Measurements from ENCODE around the gene ANTXR2.
A peak's percentile ranks its signal among the peaks of the same experiment; 100 is the strongest.
"Not testable (repeated sequence)": the region's sequence is repeated elsewhere in the genome, so short reads cannot be mapped to it uniquely, and the experiment has no call there.

Gene ANTXR2

GRCh38 chr4:79920163-79920853 lies 152.7 kb downstream of the ANTXR2 start:
- DNase-seq (ENCODE audit: low read depth in 4 of 4, low spot score in 1 of 4) = no peak

- no peak for DNase-seq (ENCODE audit: low read depth in 4 of 4, low spot score in 1 of 4)
Measured at GRCh38 chr4:79918292-79918691, 154.7 kb downstream of the ANTXR2 start.

- DNase-seq (ENCODE audit: low read depth in 4 of 4, low spot score in 1 of 4) = peak; percentile 7 to 22 (median 12)
Measured at GRCh38 chr4:79917246-79917645, 155.8 kb downstream of the ANTXR2 start.

GRCh38 chr4:79915246-79915645 lies 157.8 kb downstream of the ANTXR2 start:
- DNase-seq (ENCODE audit: low read depth in 4 of 4, low spot score in 1 of 4) = no peak

GRCh38 chr4:79913581-79913980 lies 159.4 kb downstream of the ANTXR2 start:
- no peak for DNase-seq (ENCODE audit: low read depth in 4 of 4, low spot score in 1 of 4)

GRCh38 chr4:79907001-79907400 lies 166.0 kb downstream of the ANTXR2 start:
- no peak for DNase-seq (ENCODE audit: low read depth in 4 of 4, low spot score in 1 of 4)

GRCh38 chr4:79906303-79906702 lies 166.7 kb downstream of the ANTXR2 start:
- DNase-seq (ENCODE audit: low read depth in 4 of 4, low spot score in 1 of 4) = no peak

GRCh38 chr4:79905212-79905611 lies 167.8 kb downstream of the ANTXR2 start:
- DNase-seq (ENCODE audit: low read depth in 4 of 4, low spot score in 1 of 4) = no peak

- no peak for DNase-seq (ENCODE audit: low read depth in 4 of 4, low spot score in 1 of 4)
Measured at GRCh38 chr4:79904331-79904730, 168.7 kb downstream of the ANTXR2 start.

- DNase-seq (ENCODE audit: low read depth in 4 of 4, low spot score in 1 of 4) = no peak
Measured at GRCh38 chr4:79900182-79900581, 172.8 kb downstream of the ANTXR2 start.

- DNase-seq (ENCODE audit: low read depth in 4 of 4, low spot score in 1 of 4) = no peak
Measured at GRCh38 chr4:79899481-79899880, 173.5 kb downstream of the ANTXR2 start.

- no peak for DNase-seq (ENCODE audit: low read depth in 4 of 4, low spot score in 1 of 4)
Measured at GRCh38 chr4:79898055-79898454, 175.0 kb downstream of the ANTXR2 start.

- no peak for DNase-seq (ENCODE audit: low read depth in 4 of 4, low spot score in 1 of 4)
Measured at GRCh38 chr4:79897174-79897573, 175.9 kb downstream of the ANTXR2 start.

- no peak for DNase-seq (ENCODE audit: low read depth in 4 of 4, low spot score in 1 of 4)
Measured at GRCh38 chr4:79893456-79893855, 179.6 kb downstream of the ANTXR2 start.

GRCh38 chr4:79889026-79889425 lies 184.0 kb downstream of the ANTXR2 start:
- DNase-seq (ENCODE audit: low read depth in 4 of 4, low spot score in 1 of 4) = not testable (repeated sequence)

GRCh38 chr4:79886557-79886956 lies 186.5 kb downstream of the ANTXR2 start:
- no peak for DNase-seq (ENCODE audit: low read depth in 4 of 4, low spot score in 1 of 4)

GRCh38 chr4:79886021-79886420 lies 187.0 kb downstream of the ANTXR2 start:
- DNase-seq (ENCODE audit: low read depth in 4 of 4, low spot score in 1 of 4) = no peak

GRCh38 chr4:79883290-79883689 lies 189.7 kb downstream of the ANTXR2 start:
- DNase-seq (ENCODE audit: low read depth in 4 of 4, low spot score in 1 of 4) = no peak

- DNase-seq (ENCODE audit: low read depth in 4 of 4, low spot score in 1 of 4) = no peak
Measured at GRCh38 chr4:79882806-79883205, 190.2 kb downstream of the ANTXR2 start.

GRCh38 chr4:79881407-79881806 lies 191.6 kb downstream of the ANTXR2 start:
- no peak for DNase-seq (ENCODE audit: low read depth in 4 of 4, low spot score in 1 of 4)

GRCh38 chr4:79877511-79877910 lies 195.5 kb downstream of the ANTXR2 start:
- DNase-seq (ENCODE audit: low read depth in 4 of 4, low spot score in 1 of 4) = no peak

- no peak for DNase-seq (ENCODE audit: low read depth in 4 of 4, low spot score in 1 of 4)
Measured at GRCh38 chr4:79875344-79875899, 197.6 kb downstream of the ANTXR2 start.

- DNase-seq (ENCODE audit: low read depth in 4 of 4, low spot score in 1 of 4) = no peak
Measured at GRCh38 chr4:79874197-79874596, 198.8 kb downstream of the ANTXR2 start.
